HG03575 (cell line): ENCODE results near the gene PHACTR2.

Source experiments
- ATAC-seq: cut with Tn5 transposase; IDR thresholded peaks from one replicate; pipeline ENCODE4 v1.9.1; 2021; ENCODE audit not compliant: unreplicated experiment, insufficient number of reproducible peaks, low FRiP score; ENCODE audit errors: extremely low read depth

PHACTR2 gene

DNA sequence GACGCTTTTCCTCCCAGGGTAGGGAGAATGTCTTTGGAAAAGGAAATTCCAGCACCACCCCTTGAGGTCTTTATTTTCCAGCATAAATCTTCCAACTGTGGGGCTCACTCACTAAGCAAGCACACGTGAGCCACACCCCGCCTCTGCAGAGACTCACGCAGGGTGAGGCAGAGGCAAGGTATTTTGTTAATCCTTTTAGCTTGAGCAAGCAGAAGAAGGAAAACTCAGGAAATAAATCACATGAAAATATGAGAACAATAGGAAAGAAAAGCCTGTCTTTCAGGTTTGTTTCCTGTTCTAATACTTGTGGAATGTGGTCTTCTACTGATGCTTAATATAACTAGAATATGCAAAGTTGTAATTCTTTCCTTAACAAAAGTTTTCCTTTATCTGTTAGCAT, 4.1 kb upstream of the PHACTR2 start:
- no peak for ATAC-seq

GRCh38 chr6:143674483-143675381, 3.0 kb upstream of the PHACTR2 start:
- ATAC-seq: no peak

DNA sequence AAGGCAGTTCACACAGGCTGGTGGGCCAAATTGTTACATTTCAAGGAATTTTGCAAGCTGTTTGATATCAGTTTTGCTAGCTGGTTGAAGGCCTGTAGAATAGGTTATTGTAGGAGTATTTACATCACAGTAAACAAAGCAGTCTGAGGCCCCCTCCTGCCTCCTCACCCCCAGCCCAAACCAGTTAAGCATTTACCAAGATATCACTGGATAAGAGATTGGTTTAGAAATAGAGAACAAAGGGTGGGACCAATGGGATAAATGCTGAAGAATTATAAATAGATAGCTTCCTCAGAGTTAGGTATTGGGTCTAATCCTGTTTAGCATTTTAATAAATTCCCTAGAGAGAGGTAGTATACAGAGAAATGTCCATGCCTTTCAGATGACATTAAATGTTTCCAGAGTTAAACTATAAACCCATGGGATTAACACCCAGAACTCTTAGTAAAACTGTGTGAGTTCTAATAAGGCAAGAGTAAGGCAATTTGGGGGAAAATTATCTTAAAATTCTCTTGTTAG, 2.3 kb upstream of the PHACTR2 start:
- ATAC-seq: no peak

- no peak for ATAC-seq
These were observed 1.8 kb upstream of the PHACTR2 start for GRCh38 chr6:143675946-143676345.

DNA sequence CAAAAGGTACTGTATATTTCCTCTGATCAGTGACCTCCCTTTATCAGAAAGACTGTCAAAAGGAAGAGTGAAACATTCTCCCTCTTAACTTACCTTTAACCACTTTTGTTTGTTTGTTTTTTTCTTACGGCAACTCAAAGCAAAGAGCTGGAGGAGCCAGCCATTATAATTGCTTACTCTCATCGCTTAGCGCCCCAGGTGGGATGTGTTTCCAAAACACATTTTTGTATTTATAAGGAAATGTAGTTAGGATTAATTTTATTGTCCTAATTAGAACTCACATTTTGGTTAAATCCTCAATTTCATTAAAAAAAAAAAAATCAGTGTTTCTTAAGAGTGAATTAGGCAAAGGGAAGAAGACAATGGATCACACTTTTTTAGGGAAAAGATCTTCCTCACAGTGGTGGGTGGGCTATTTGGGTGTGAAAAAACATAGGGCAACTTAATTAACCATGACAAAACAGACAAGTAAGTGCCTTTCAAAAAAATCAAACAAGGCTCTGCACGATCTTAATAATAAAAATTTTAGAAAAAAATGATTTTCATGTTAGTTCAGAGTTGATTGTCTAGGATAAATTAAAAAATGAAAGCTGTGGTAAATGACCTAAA, 1.2 kb upstream of the PHACTR2 start:
- no peak for ATAC-seq

GRCh38 chr6:143677577-143677890, 231 bp upstream of the PHACTR2 start:
- no peak for ATAC-seq

GRCh38 chr6:143679041-143679440, 1.3 kb downstream of the PHACTR2 start:
- ATAC-seq: no peak

- no peak for ATAC-seq
These were observed 2.4 kb downstream of the PHACTR2 start for GRCh38 chr6:143680141-143680540.

DNA sequence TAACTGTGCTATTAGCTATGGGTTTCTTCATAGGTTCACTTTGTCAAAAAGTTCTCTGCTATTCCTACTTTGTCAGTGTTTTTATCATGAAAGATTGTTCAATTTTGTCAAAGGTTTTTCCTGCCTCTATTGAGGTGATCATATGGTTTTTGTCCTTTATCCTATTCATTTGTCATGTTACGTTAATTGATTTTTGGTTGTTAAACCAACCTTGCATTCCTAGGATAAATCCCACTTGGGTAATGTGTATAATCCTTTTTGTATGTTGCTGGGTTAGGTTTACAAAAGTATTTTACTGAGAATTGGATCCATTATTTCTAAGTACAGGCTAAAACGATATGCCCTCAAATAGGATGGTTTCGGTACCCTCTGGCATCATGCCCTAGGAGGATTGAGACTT, 5.0 kb downstream of the PHACTR2 start:
- no peak for ATAC-seq

GRCh38 chr6:143684486-143684885, 6.7 kb downstream of the PHACTR2 start:
- ATAC-seq: no peak

GRCh38 chr6:143685653-143686052, 7.9 kb downstream of the PHACTR2 start:
- ATAC-seq: no peak

DNA sequence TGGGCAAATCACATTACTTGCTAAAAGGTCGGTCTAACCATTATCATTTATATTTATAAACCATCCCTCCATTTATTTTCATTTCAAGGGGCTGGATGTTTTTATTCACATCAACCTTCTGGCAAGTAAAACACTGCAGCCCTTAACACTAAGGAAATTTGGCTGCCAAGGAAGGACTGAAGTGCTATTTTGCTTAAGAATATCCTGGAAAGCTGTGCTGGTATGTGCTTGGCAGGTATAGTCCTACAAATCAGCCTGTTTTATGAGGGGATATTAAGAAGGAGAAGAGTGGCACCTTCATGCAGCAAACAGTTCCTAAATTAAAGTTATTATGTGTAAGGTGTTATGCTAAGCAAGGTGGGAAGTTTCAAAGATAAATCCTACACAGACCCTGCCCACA, 9.8 kb downstream of the PHACTR2 start:
- no peak for ATAC-seq

DNA sequence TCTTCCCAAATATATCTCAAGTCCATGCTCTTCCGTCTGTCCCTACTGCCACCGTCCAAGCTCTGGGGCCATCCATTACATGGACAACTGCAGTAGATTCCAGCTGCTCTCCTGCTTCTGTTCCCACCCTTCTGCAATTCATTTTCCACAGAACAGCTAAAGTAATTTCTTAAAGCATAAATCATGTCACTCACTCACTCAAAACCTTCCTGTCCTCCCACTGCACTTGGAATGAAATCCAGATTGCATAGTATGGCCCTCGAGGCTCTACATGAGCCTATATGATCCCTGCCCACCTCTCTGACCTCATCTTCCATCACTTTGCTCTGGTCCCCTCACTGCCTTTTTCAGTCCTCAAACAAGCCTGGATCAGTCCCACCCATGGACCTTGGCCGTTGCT, 10.9 kb downstream of the PHACTR2 start:
- no peak for ATAC-seq

GRCh38 chr6:143689852-143690251, 12.1 kb downstream of the PHACTR2 start:
- ATAC-seq: no peak

GRCh38 chr6:143691155-143691554, 13.4 kb downstream of the PHACTR2 start:
- no peak for ATAC-seq

GRCh38 chr6:143691900-143692636, 14.3 kb downstream of the PHACTR2 start:
- ATAC-seq: no peak

GRCh38 chr6:143692696-143693095, 14.9 kb downstream of the PHACTR2 start:
- ATAC-seq: no peak

- no peak for ATAC-seq
These were observed 16.2 kb downstream of the PHACTR2 start for GRCh38 chr6:143694013-143694412.

DNA sequence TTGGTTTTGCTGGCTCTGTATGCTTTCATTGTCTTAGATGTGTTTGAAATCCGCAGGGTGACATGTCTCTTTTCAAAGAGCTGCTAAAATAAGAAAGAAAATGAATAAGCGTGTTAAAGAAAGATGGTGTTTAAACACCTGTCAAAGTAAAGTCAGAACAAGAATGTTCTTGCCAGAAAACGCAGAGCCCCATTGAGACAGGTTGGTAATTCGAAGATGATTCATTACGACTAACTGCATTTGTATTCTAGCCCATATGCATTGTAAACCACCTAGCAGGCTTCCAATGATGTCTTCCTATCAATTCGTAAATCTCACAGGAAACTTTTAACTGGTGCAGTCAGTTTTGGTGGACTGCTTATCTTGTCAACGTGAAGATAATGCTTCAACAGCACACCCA, 16.8 kb downstream of the PHACTR2 start:
- ATAC-seq: no peak
